ENCODE results near the gene KIF3A.

GRCh38 chr5:132778129-132778528 is 40.8 kb upstream of the KIF3A start:
- TF ChIP-seq POLR2A (IDR thresholded peaks at IDR 0.05; ENCODE audit: low read length) (no peak), GATA1 (IDR thresholded peaks at IDR 0.05; ENCODE audit: low read depth, low read length) (no peak)

Measured in erythroblast (primary cell).